Dermis microvascular lymphatic vessel endothelial cell (primary cell): Measurements from ENCODE around the gene DCLRE1C. TPM values are rescaled to one million over a fixed set of nuclear protein-coding genes. Genes with fewer than 3 reads are reported as not detected.
"Not testable (repeated sequence)": the region's sequence is repeated elsewhere in the genome, so short reads cannot be mapped to it uniquely, and the experiment has no call there.

Source experiments
- DNase-seq, 2 donors: peaks; one replicate each; pipeline versions ENCODE4 v3.0.0 to v3.0.0-alpha.2; 2010; ENCODE audit warnings: low read depth in 2 of 2
- total RNA-seq: library from RNA; depleted of rRNA; stranded (reverse); fragments of >200 nt; gene quantifications from 2 replicates; pipeline ENCODE4 v1.2.1, GENCODE V29; 2014

Gene DCLRE1C
- 5.4 and 6.7 TPM in 2 replicates for total RNA-seq

- DNase-seq: peak; percentile 68 to 90
These were observed at the start of gene DCLRE1C for GRCh38 chr10:14954001-14954770. DCLRE1C (minus strand) TSS chr10:14954096; CDS start chr10:14954010, 86 bp downstream.

DNA sequence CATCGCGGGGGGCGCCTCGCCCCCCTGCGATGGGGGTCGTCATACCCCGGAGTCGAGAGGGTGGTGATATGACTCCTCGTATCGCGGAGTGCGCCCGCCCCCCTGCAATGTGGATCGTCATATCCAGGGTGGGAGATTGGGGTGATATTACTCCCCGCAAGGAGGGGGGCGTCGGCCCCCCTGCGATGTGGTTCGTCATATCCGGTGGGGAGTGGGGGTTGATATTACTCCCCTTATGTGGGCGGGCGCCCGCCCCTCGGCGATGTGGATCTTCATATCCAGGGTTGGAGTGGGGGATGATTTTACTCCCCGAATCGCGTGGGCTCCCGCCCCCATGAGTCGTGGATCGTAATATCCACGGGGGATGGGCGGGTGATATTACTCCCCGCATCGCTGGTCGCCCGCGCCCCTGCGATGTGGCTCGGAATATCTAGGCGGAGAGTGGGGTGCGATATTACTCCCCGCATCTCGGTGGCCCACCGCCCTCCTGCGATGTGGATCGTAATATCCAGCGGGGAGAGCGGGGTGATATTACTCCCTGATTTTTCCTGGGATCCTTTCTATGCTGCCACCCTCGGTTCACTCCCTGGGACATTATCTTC lies 42.2 kb upstream of the DCLRE1C start:
- DNase-seq: no peak

DNA sequence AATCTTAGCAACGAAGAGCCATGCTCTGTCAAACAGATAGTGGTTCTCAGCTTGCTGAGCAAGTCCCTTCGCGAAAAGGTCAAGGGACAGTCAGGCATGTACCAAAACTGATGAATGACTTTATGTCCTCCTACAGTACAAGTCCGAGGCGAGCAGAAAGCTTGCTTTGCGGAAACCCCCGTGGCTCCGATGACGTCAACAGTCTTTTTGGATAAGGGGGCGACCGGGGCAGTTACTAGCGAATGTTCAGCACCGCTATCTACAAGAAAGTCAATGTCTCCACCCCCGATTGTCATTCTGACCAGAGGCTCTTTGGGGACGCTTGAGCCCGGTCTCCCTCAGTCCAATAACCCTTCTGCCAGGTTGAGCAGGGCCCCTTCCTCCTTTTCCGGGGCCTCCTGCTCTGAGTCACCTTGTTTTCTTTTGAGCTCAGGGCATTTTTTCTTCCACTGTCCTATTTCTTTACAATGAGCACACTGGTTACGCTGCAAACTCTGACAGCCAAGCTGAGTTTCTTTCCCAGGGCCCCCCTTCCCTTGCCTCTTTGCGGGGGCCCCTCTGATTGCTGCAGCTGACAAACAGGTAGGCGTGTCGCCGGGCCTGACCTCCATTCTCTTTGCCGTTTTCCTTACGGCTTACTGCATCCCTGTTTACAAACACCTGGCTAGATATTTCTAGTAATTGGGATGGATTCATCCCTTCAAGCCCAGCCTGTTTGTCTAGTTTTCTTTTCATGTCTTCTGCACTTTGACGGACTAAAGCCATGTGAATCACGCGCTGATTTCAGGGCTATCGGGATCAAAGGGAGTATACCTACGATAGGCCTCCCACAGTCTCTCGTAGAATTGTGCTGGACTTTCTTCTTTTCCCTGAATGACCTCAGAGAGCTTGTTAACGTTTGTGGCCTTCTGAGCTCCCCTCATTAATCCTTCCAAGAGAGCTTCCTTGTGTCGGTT lies 39.9 kb upstream of the DCLRE1C start:
- DNase-seq: not testable (repeated sequence)

DNA sequence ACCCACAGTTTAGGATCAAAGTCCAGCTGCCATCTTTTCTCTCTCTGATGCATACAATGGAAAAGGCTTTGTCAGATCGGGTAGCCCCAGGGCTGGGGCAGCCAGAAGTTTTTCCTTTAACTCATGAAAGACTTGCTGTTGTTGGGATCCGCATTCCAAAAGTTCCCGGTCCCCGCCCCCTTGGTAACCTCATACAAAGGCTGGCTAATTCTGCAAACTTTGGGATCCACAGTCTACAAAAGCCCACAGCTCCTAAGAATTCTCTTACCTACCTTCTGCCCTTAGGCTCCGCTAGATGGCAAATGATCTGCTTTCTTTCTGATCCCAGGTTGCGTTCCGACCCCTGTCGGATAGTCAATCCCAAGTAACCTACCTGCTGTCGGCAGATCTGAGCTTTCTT lies 38.4 kb upstream of the DCLRE1C start:
- not testable (repeated sequence) for DNase-seq

GRCh38 chr10:14991035-14991749 lies 37.3 kb upstream of the DCLRE1C start:
- DNase-seq: peak in 1 of 2 donors; percentile 52

DNA sequence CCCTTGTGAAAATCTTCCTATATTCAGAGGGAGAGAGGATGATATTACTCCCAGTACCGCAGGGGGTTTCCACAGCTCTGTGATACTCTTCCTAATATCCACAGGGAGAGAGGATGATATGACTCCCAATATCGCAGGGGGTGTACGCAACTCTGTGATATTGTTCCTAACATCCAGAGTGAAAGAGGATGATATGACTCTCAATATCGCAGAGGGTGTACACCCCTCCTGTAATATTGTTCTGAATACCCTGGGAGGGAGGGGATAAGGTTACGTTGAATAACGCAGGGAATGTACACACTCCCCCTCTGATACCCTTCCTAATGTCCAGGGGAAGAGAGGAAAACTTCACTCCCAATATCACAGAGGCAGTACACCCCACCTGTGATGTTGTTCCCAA lies 35.7 kb upstream of the DCLRE1C start:
- not testable (repeated sequence) for DNase-seq

DNA sequence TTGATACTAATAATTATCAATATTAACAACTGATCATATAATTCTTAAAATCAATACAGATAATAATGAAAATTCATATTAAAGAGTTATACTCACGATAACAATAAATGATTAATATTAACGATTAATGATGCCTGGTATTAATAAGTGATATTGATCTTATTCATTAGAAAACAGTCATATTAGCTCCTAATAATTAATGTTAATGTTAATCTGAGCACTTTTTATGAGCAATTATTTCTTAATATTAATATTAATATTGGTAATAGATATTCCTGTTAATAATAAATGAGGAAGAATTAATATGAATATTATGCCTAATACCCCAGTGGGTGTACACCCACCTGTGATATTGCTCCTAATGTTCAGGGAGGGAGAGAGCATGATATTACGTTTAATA lies 28.8 kb upstream of the DCLRE1C start:
- DNase-seq: no peak

- DNase-seq: no peak
These were observed 21.9 kb upstream of the DCLRE1C start for GRCh38 chr10:14975672-14976273.

- DNase-seq: not testable (repeated sequence)
These were observed 20.5 kb upstream of the DCLRE1C start for GRCh38 chr10:14974153-14974998.

- peak in 1 of 2 donors; percentile 26 for DNase-seq
These were observed 18.1 kb upstream of the DCLRE1C start for GRCh38 chr10:14971867-14972448.

GRCh38 chr10:14967897-14968296 lies 14.0 kb upstream of the DCLRE1C start:
- no peak for DNase-seq

- DNase-seq: peak; percentile 85 to 87
These were observed 5.5 kb upstream of the DCLRE1C start, which contains the start of gene MEIG1 for GRCh38 chr10:14959221-14960057. MEIG1 (plus strand) TSS chr10:14959388; CDS start chr10:14966469, 7,081 bp downstream.

GRCh38 chr10:14958872-14959220 lies 5.0 kb upstream of the DCLRE1C start:
- DNase-seq: no peak

DNA sequence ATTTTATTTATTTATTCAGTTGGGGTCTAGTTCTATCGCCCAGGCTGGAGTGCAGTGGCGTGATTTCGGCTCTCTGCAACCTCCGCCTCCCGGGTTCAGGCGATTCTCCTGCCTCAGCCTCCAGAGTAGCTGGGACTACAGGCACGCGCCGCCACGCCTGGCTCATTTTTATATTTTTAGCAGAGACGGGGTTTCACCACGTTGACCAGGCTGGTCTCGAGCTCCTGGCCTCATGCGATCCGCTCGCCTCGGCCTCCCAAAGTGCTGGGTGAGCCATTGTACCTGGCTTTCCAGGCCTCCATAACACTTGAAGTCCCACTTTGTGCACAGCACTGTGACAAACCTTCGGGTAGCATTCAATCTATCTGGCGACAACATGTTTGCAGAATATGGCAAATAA lies 1.0 kb upstream of the DCLRE1C start:
- DNase-seq: no peak

- peak in 1 of 2 donors; percentile 70 for DNase-seq
These were observed 384 bp downstream of the DCLRE1C start for GRCh38 chr10:14953424-14954000.

GRCh38 chr10:14952851-14953423 lies 959 bp downstream of the DCLRE1C start:
- DNase-seq: peak in 1 of 2 donors; percentile 17

DNA sequence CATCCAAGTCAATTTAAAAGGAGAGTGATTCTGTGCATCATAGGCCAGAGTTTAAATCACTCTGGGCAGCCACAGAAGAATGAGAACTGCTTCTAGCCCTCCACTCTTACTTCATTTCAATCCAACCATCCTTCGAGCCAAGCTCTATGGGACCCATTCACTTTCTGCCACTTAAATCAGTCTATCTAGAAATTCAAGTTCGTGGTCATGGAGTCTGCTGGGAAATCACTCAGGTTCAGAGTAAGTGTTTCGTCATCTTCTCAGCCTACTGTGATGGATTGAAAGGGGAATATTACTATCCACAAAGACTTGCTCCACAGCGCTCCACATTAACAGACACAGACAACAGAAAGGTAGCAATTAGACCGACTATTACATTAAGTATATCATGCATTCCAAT lies 4.6 kb downstream of the DCLRE1C start:
- DNase-seq: no peak

DNA sequence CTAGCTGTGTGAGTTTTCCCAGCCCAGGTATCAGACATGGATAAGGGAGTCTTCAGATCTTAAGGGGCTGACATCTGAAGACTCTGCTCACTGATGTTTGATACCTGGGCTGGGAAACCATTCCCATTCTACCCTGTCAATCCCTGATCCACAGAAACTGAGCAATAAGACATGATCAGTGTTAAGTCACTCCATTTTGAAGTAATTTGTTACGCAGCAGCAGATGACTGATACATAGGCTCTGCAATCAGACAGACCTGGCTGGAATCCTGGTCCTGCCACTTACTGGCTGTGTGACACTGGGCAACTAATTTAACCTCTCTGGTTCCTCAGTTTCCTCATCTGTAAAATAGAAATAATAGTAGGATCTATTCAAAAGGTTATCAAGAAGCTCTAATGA lies 6.6 kb downstream of the DCLRE1C start:
- no peak for DNase-seq
